Liver (tissue), 3 donors: ENCODE results near the gene CDK5.

ENCODE experiments used
- CTCF ChIP-seq: fragments of 150-350 bp; IDR thresholded peaks from 2 replicates; pipeline ENCODE4 v1.5.1; 2017; ENCODE audit warnings: improper control_type of control experiment, low read depth, low read length; ENCODE audit not compliant: missing input control
- HNF4A ChIP-seq, 2 donors: conservative IDR thresholded peaks; 2 replicates each; pipeline ENCODE4 v1.6.1; 2016; ENCODE audit warnings: antibody characterized with exemption in 2 of 2, mild to moderate bottlenecking in 2 of 2
- JUND ChIP-seq, 2 donors: IDR thresholded peaks; 2 replicates each; pipeline ENCODE4 v1.6.1; 2016; ENCODE audit warnings: antibody characterized with exemption in 2 of 2
- MAX ChIP-seq: IDR thresholded peaks from 2 replicates; pipeline ENCODE4 v1.6.1; 2016; ENCODE audit warnings: antibody characterized with exemption
- RAD21 ChIP-seq, 2 donors: IDR thresholded peaks; 2 replicates each; pipeline ENCODE4 v1.6.1; 2016; ENCODE audit warnings: antibody characterized with exemption in 2 of 2, mild to moderate bottlenecking in 2 of 2
- REST ChIP-seq: IDR thresholded peaks from 2 replicates; pipeline ENCODE4 v1.6.1; 2016; ENCODE audit warnings: antibody characterized with exemption, mild to moderate bottlenecking
- RXRA ChIP-seq, 2 donors: IDR thresholded peaks; 2 replicates each; pipeline ENCODE4 v1.6.1; 2017 to 2018; ENCODE audit warnings: antibody characterized with exemption in 2 of 2, mild to moderate bottlenecking in 1 of 2
- YY1 ChIP-seq: IDR thresholded peaks from 2 replicates; pipeline ENCODE4 v1.6.1; 2016; ENCODE audit warnings: antibody characterized with exemption, mild to moderate bottlenecking
- ZBTB33 ChIP-seq: IDR thresholded peaks from 2 replicates; pipeline ENCODE4 v1.6.1; 2016; ENCODE audit warnings: antibody characterized with exemption
- donor health status: healthy.
- donor health status: healthy.

- no peak for TF ChIP-seq MAX
- TF ChIP-seq CTCF, result no peak
- no peak for TF ChIP-seq RXRA (IDR thresholded peaks at IDR 0.05)
- TF ChIP-seq RAD21 (IDR thresholded peaks at IDR 0.05), result no peak
- TF ChIP-seq ZBTB33, result no peak
- no peak for TF ChIP-seq JUND (IDR thresholded peaks at IDR 0.05)
- no peak for TF ChIP-seq YY1
- TF ChIP-seq REST, result no peak
- peak in 1 of 2 donors; percentile 36 for TF ChIP-seq HNF4A (conservative IDR thresholded peaks at IDR 0.05)
Measured at GRCh38 chr7:151081170-151082101, 23.7 kb upstream of the CDK5 start.
